Measurements from ENCODE around the gene IFRD2. TPM values are rescaled to one million over a fixed set of nuclear protein-coding genes. Genes with fewer than 3 reads are reported as not detected.
A peak's percentile ranks its signal among the peaks of the same experiment; 100 is the strongest.

The IFRD2 gene
- total and polyA plus RNA-seq, 9 of the 15 experiments (the other 6 are each of a cell fraction or from before 2014, with no cell fraction given): 30.5 to 115 (median 52.8) TPM

- TF ChIP-seq CREB1 (IDR thresholded peaks at IDR 0.05) (no peak), CREB1 (CRISPR knock-in tag; IDR thresholded peaks at IDR 0.05) (0 out of 2 replicates have a peak, but pooled peaks have one; percentile 27), ZNF76 (CRISPR knock-in tag; IDR thresholded peaks at IDR 0.05; ENCODE audit: borderline replicate concordance) (no peak), ZNF586 (CRISPR knock-in tag; conservative IDR thresholded peaks at IDR 0.05) (no peak), NFXL1 (CRISPR knock-in tag; IDR thresholded peaks at IDR 0.05) (no peak), POU5F1 (IDR thresholded peaks at IDR 0.05; ENCODE audit: borderline replicate concordance, low read depth, low read length, partially characterized antibody) (no peak)
Observed at GRCh38 chr3:50316657-50317242, 24.5 kb upstream of the IFRD2 start (continued).

GRCh38 chr3:50314816-50315215, 22.6 kb upstream of the IFRD2 start:
- FAIRE-seq: no peak
- Histone ChIP-seq H3K9me3 (replicated peaks; ENCODE audit: control insufficient read depth, insufficient read depth, low read depth, low read length) (no peaks in the 10 kb centered on the region), H3K9ac (ENCODE audit: insufficient read depth in 1 of 2, low read depth in 2 of 2, low read length in 2 of 2) (no peak overlapping the region), H3K4me3 (no peak overlapping the region), H3K27me3 (ENCODE audit: control insufficient read depth in 2 of 2, insufficient read depth in 2 of 2, low read length in 2 of 2) (no peaks in the 10 kb centered on the region), H3K79me2 (ENCODE audit: control insufficient read depth, insufficient read depth, low read length) (peaks cover 11% of the 10 kb centered on the region; the same call in 2 of the 3 replicates), H3K4me1 (replicated peaks in 1 of 2; ENCODE audit: control insufficient read depth in 2 of 2, insufficient read depth in 2 of 2, low read length in 2 of 2) (peaks cover 15 to 36% of the 10 kb centered on the region in 2 experiments), H3K27ac (ENCODE audit: extremely low read depth, low read depth, low read length) (no peak overlapping the region), H2AFZ (ENCODE audit: low read depth, low read length) (no peak overlapping the region), H3K36me3 (ENCODE audit: control insufficient read depth, insufficient read depth, low read length) (peaks cover 20% of the 10 kb centered on the region; the same call in 2 of the 3 replicates), H3K4me2 (ENCODE audit: insufficient read depth, low read length) (no peak overlapping the region), H4K20me1 (replicated peaks; ENCODE audit: control insufficient read depth, insufficient read depth, low read length) (no peaks in the 10 kb centered on the region), H3K9me1 (ENCODE audit: control insufficient read depth, insufficient read depth, low read length) (no peaks in the 10 kb centered on the region)
- BruUV-seq (replicated peaks): no TSS peak
- intact Hi-C loops (cut with micrococcal nuclease) (no loop called here), in situ Hi-C loops (cut with MboI) (no loop called here)
- ATAC-seq: no peak
- ChIA-PET POLR2A (interaction anchor here (0.6 to 1.4 kb wide), 6 partner anchors 12 to 215 kb away, joined by 3 to 6 read pairs (median 3); partner anchors contain the start of genes HYAL1, HYAL3 and NAA80), CTCF (ENCODE audit: low intra/inter-chr PET ratio) (no interaction called here)
- WGBS (ENCODE audit: insufficient coverage, low coverage, missing lambda C conversion rate): 77% methylated on average over 2 of the region's 4 CpGs
- DNase-seq (ENCODE audit: extremely low read depth in 1 of 4, low spot score in 3 of 4): no peak
- no peak for TF ChIP-seq RBM25 (IDR thresholded peaks at IDR 0.05; ENCODE audit: low read depth, low read length, severe bottlenecking)
- no peak for TF ChIP-seq ZNF780A (CRISPR knock-in tag; IDR thresholded peaks at IDR 0.05)
- no peak for TF ChIP-seq BHLHE40 (IDR thresholded peaks at IDR 0.05; ENCODE audit: low read length)
- TF ChIP-seq TEAD2 (tag; IDR thresholded peaks at IDR 0.05): no peak
- TF ChIP-seq RBM34 (IDR thresholded peaks at IDR 0.05; ENCODE audit: borderline replicate concordance, insufficient read depth, low read length): no peak
- no peak for TF ChIP-seq EZH2 (IDR thresholded peaks at IDR 0.05; ENCODE audit: borderline replicate concordance, low read depth, low read length)
- no peak for TF ChIP-seq NFATC3 (IDR thresholded peaks at IDR 0.05)
- TF ChIP-seq ZSCAN29 (IDR thresholded peaks at IDR 0.05): no peak
